Natural killer cell (primary cell): ENCODE data around the gene THSD8. TPM values are rescaled to one million over a fixed set of nuclear protein-coding genes. Genes with fewer than 3 reads are reported as not detected.
"Not testable (repeated sequence)": the region's sequence is repeated elsewhere in the genome, so short reads cannot be mapped to it uniquely, and the experiment has no call there.

ENCODE experiments used
- ATAC-seq, 3 donors: fragments of 150-1000 bp in 2 of 3; fragments of 200-7000 bp in 1 of 3; cut with Tn5 transposase; 1 replicate in 1 of 3; 2 replicates in 2 of 3; pipeline ENCODE4 v1.10.0; 2021; ENCODE audit warnings: mild to moderate bottlenecking in 2 of 3, moderate library complexity in 2 of 3
- DNase-seq, 2 donors: peaks; one replicate each; pipeline versions ENCODE4 v3.0.0 to v3.0.0-alpha.2; 2013 to 2021; ENCODE audit warnings: mixed read lengths in 1 of 2
- H3K27ac ChIP-seq: one replicate; pipeline ENCODE4 v1.5.1; 2013; ENCODE audit warnings: mild to moderate bottlenecking, low read length
- H3K27me3 ChIP-seq: one replicate; pipeline ENCODE4 v1.6.1; 2013; ENCODE audit warnings: low read length; ENCODE audit not compliant: control insufficient read depth, insufficient read depth
- H3K36me3 ChIP-seq: one replicate; pipeline ENCODE4 v1.6.1; 2013; ENCODE audit warnings: low read length; ENCODE audit not compliant: control insufficient read depth, insufficient read depth
- H3K4me1 ChIP-seq: one replicate; pipeline ENCODE4 v1.6.1; 2013; ENCODE audit warnings: low read length; ENCODE audit not compliant: control insufficient read depth, insufficient read depth
- H3K4me3 ChIP-seq: one replicate; pipeline ENCODE4 v1.5.1; 2013; ENCODE audit warnings: low read length
- H3K9me3 ChIP-seq: one replicate; pipeline ENCODE4 v1.6.1; 2013; ENCODE audit warnings: low read length; ENCODE audit not compliant: control insufficient read depth, insufficient read depth
- H3K27ac Mint-ChIP-seq, 2 donors: one replicate each; pipeline ENCODE4 v1.8.0; 2022; ENCODE audit warnings: mild to moderate bottlenecking in 2 of 2, mixed read lengths in 2 of 2, moderate library complexity in 1 of 2
- H3K27me3 Mint-ChIP-seq, 2 donors: one replicate each; pipeline ENCODE4 v1.8.0; 2022; ENCODE audit warnings: low read depth in 2 of 2, mixed read lengths in 2 of 2
- H3K36me3 Mint-ChIP-seq: one replicate; pipeline ENCODE4 v1.8.0; 2022; ENCODE audit warnings: mixed read lengths
- H3K4me1 Mint-ChIP-seq, 2 donors: one replicate each; pipeline ENCODE4 v1.8.0; 2022; ENCODE audit warnings: mixed read lengths in 2 of 2
- H3K4me3 Mint-ChIP-seq: one replicate; pipeline ENCODE4 v1.8.0; 2022; ENCODE audit warnings: mild to moderate bottlenecking, moderate library complexity, mixed read lengths
- H3K9me3 Mint-ChIP-seq, 2 donors: one replicate each; pipeline ENCODE4 v1.8.0; 2022; ENCODE audit warnings: mixed read lengths in 2 of 2
- CTCF ChIP-seq: fragments of 200-600 bp; IDR thresholded peaks from one replicate; pipeline ENCODE4 v1.8.0; 2022; ENCODE audit warnings: antibody characterized with exemption
- WGBS: methylation state at CpG from one replicate; pipeline ENCODE4 v1.1.7; 2013; ENCODE audit warnings: missing lambda C conversion rate; ENCODE audit not compliant: insufficient coverage; 5-methylcytosine and 5-hydroxymethylcytosine counted together
- intact Hi-C: fragments of 100-400 bp; cut with micrococcal nuclease; formaldehyde crosslinking; loops from one replicate; pipeline ENCODE4 v1.14.2; 2022
- total RNA-seq, 4 donors: library from RNA; stranded (reverse); fragments of 120-200 nt in 1 of 4; gene quantifications; one replicate each; pipeline versions ENCODE4 v1.2.3 to v1.2.4, GENCODE V29; 2013 to 2022

Gene THSD8
- total RNA-seq, 3 donors from 2014 or later (not counting 1 experiment from before 2014, with no cell fraction given) = 1.7 to 2.8 (median 2.2) TPM

DNA sequence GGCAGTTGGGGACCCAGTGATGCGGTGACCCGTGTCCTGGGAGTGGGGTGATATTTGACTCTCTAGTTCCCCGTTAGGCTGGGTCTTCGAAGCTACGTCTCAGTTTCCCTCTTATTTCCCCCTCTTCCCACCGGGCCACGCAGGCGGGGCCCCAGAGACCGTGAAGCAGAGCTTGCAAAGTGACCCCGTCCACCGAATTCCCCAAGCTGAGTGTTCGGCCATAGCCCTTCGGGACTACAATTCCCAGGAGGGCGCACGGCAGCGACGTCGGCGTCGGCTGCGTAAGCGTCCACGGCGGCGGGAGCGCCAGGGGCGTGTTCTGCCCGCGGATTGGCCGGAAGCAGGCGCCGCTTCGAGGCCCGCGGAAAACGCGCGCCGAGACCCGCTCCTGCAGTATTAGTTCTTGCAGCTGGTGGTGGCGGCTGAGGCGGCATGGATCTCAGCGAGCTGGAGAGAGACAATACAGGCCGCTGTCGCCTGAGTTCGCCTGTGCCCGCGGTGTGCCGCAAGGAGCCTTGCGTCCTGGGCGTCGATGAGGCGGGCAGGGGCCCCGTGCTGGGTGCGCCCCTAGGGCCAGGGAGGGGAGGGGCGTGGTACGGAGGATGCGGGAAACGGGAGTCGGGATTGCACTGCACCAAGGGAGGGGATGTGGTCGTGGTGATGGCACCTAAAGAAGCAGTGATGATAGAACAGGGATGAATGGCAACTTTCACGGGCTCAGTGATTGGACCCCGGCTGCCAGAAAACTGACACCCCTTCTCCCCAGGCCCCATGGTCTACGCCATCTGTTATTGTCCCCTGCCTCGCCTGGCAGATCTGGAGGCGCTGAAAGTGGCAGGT lies 4.6 kb downstream of the THSD8 start, which contains the start of gene RNASEH2A:
Gene RNASEH2A (plus strand): TSS at position 343 of the 840 bp plus-strand sequence. CDS start 90 bp downstream, at position 433.
- peak within 1 kb of the TSS; percentile 72 for H3K27ac ChIP-seq
- no peaks in the 10 kb centered on the region for H3K9me3 ChIP-seq
- H3K36me3 ChIP-seq = peaks cover 13% of the 10 kb centered on the region
- Mint-ChIP-seq H3K4me3 (peak within 1 kb of the TSS; percentile 93), H3K4me1 (peaks cover 17 to 26% of the 10 kb centered on the region in 2 donors), H3K9me3 (no peaks in the 10 kb centered on the region), H3K27me3 (peaks cover 0 to 5% of the 10 kb centered on the region in 2 donors), H3K36me3 (no peaks in the 10 kb centered on the region), H3K27ac (peak within 1 kb of the TSS; percentile 83 to 94)
- DNase-seq = peak; percentile 80 to 93
- H3K4me1 ChIP-seq = peaks cover 27% of the 10 kb centered on the region
- peak within 1 kb of the TSS; percentile 93 for H3K4me3 ChIP-seq
- intact Hi-C loops = loop anchor here (5.0 kb wide), 1 partner anchor 36 kb away; no protein-coding TSS in a partner anchor
- H3K27me3 ChIP-seq = peaks cover 4% of the 10 kb centered on the region
- no peak for TF ChIP-seq CTCF
- peak; percentile 94 to 98 (median 96) for ATAC-seq
- WGBS = 4% methylated on average over 64 of the region's 66 CpGs

- H3K4me3 ChIP-seq = no peak overlapping the region
- Mint-ChIP-seq H3K4me3 (no peak overlapping the region), H3K9me3 (no peaks in the 10 kb centered on the region), H3K27ac (no peak overlapping the region), H3K27me3 (no peaks in the 10 kb centered on the region), H3K4me1 (no peaks in the 10 kb centered on the region), H3K36me3 (no peaks in the 10 kb centered on the region)
- no peak for TF ChIP-seq CTCF
- WGBS = 98% methylated on average over 7 of the region's 7 CpGs
- H3K4me1 ChIP-seq = no peaks in the 10 kb centered on the region
- H3K9me3 ChIP-seq = no peaks in the 10 kb centered on the region
- no peak overlapping the region for H3K27ac ChIP-seq
- intact Hi-C loops = no loop called here
- no peaks in the 10 kb centered on the region for H3K27me3 ChIP-seq
- DNase-seq = no peak
- ATAC-seq = no peak
- peaks cover 10% of the 10 kb centered on the region for H3K36me3 ChIP-seq
Measured at GRCh38 chr19:12815088-12815487, 13.2 kb downstream of the THSD8 start.

DNA sequence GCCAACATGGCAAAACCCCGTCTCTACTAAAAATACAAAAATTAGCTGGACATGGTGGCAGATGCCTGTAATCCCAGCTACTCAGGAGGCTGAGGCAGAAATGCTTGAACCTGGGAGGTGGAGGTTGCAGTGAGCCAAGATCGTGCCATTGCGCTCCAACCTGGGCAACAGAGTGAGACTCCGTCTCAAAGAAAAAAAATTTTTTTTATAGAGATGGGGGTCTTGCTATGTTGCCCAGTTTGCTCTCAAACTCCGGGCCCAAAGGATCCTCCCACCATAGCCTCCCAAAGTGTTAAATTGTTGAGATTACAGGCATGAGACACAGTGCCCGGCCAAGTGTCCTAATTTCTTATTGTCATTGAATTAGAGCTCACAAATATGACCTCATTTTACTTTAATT lies 15.3 kb downstream of the THSD8 start:
- H3K36me3 Mint-ChIP-seq, DNase-seq, H3K27me3 ChIP-seq, intact Hi-C loops, H3K36me3 ChIP-seq, H3K27ac ChIP-seq, H3K27me3 Mint-ChIP-seq, H3K4me1 Mint-ChIP-seq, H3K27ac Mint-ChIP-seq, H3K4me1 ChIP-seq, H3K4me3 Mint-ChIP-seq, H3K9me3 Mint-ChIP-seq, ATAC-seq, H3K4me3 ChIP-seq, H3K9me3 ChIP-seq: not testable (repeated sequence)
- 98% methylated on average over 6 of the region's 6 CpGs for WGBS

DNA sequence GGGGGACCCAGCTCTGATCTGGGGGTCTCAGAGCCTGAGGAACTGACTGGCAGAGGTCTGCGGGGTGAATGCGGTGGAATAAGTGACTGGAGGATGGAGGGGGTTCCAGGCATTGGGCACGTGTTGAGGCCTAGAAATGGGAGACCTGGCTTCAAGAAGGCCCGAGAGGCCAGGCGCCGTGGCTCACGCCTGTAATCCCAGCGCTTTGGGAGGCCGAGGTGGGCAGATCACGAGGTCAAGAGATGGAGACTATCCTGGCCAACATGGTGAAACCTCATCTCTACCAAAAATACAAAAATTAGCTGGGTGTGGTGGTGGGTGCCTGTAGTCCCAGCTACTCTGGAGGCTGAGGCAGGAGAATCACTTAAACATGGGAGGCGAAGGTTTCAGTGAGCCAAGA lies 15.9 kb downstream of the THSD8 start:
- H3K4me3 Mint-ChIP-seq, H3K9me3 ChIP-seq, H3K27me3 Mint-ChIP-seq, H3K9me3 Mint-ChIP-seq, DNase-seq, ATAC-seq, H3K27ac ChIP-seq, H3K4me1 ChIP-seq, intact Hi-C loops, H3K4me3 ChIP-seq, H3K36me3 ChIP-seq, H3K4me1 Mint-ChIP-seq, H3K27me3 ChIP-seq, H3K27ac Mint-ChIP-seq, H3K36me3 Mint-ChIP-seq: not testable (repeated sequence)
- 94% methylated on average over 11 of the region's 11 CpGs for WGBS
